ENCODE data around the gene KLHL13.

Gene KLHL13

GRCh38 chrX:118088084-118088483 is 28.5 kb downstream of the KLHL13 start:
- H3K9ac ChIP-seq (ENCODE audit: low read depth, low read length), result no peak overlapping the region
- DNase-seq (no peak), ATAC-seq (ENCODE audit: insufficient read depth, low read depth) (no peak)
- no peaks in the 10 kb centered on the region for H4K20me1 ChIP-seq (ENCODE audit: insufficient read depth, low read length)
- H3K27me3 ChIP-seq (ENCODE audit: insufficient read depth, low read length, poor library complexity), result no peaks in the 10 kb centered on the region
- H3K4me2 ChIP-seq (ENCODE audit: insufficient read depth, low read length), result no peak overlapping the region
- H3K27ac ChIP-seq (ENCODE audit: low read length), result no peak overlapping the region
- H3K36me3 ChIP-seq (ENCODE audit: insufficient read depth, low read length), result no peaks in the 10 kb centered on the region
- TF ChIP-seq, protein P1, sequence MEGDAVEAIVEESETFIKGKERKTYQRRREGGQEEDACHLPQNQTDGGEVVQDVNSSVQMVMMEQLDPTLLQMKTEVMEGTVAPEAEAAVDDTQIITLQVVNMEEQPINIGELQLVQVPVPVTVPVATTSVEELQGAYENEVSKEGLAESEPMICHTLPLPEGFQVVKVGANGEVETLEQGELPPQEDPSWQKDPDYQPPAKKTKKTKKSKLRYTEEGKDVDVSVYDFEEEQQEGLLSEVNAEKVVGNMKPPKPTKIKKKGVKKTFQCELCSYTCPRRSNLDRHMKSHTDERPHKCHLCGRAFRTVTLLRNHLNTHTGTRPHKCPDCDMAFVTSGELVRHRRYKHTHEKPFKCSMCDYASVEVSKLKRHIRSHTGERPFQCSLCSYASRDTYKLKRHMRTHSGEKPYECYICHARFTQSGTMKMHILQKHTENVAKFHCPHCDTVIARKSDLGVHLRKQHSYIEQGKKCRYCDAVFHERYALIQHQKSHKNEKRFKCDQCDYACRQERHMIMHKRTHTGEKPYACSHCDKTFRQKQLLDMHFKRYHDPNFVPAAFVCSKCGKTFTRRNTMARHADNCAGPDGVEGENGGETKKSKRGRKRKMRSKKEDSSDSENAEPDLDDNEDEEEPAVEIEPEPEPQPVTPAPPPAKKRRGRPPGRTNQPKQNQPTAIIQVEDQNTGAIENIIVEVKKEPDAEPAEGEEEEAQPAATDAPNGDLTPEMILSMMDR (IDR thresholded peaks at IDR 0.05; ENCODE audit: borderline replicate concordance, extremely low read depth, low read length, poor library complexity, severe bottlenecking), result no peak
- no peak for TF ChIP-seq EZH2 (IDR thresholded peaks at IDR 0.05; ENCODE audit: borderline replicate concordance, low read depth, low read length, severe bottlenecking)
- no peaks in the 10 kb centered on the region for H3K9me3 ChIP-seq (ENCODE audit: insufficient read depth, low read length, severe bottlenecking)
- H2AFZ ChIP-seq (ENCODE audit: low read depth, low read length), result no peak overlapping the region
- H3K4me3 ChIP-seq (ENCODE audit: low read depth in 1 of 2, low read length in 2 of 2), result no peak overlapping the region
- H3K79me2 ChIP-seq (ENCODE audit: insufficient read depth, low read length), result no peaks in the 10 kb centered on the region
- H3K4me1 ChIP-seq (ENCODE audit: insufficient read depth, low read length), result no peaks in the 10 kb centered on the region

- ATAC-seq (ENCODE audit: insufficient read depth, low read depth) (no peak), DNase-seq (no peak)
- H3K79me2 ChIP-seq (ENCODE audit: insufficient read depth, low read length), result no peaks in the 10 kb centered on the region
- TF ChIP-seq, protein P1 (IDR thresholded peaks at IDR 0.05; ENCODE audit: borderline replicate concordance, extremely low read depth, low read length, poor library complexity, severe bottlenecking), result no peak
- no peaks in the 10 kb centered on the region for H3K27me3 ChIP-seq (ENCODE audit: insufficient read depth, low read length, poor library complexity)
- no peak overlapping the region for H3K4me3 ChIP-seq (ENCODE audit: low read depth in 1 of 2, low read length in 2 of 2)
- no peaks in the 10 kb centered on the region for H3K36me3 ChIP-seq (ENCODE audit: insufficient read depth, low read length)
- H2AFZ ChIP-seq (ENCODE audit: low read depth, low read length), result no peak overlapping the region
- H4K20me1 ChIP-seq (ENCODE audit: insufficient read depth, low read length), result no peaks in the 10 kb centered on the region
- no peak overlapping the region for H3K27ac ChIP-seq (ENCODE audit: low read length)
- no peak overlapping the region for H3K9ac ChIP-seq (ENCODE audit: low read depth, low read length)
- H3K4me1 ChIP-seq (ENCODE audit: insufficient read depth, low read length), result no peaks in the 10 kb centered on the region
- H3K9me3 ChIP-seq (ENCODE audit: insufficient read depth, low read length, severe bottlenecking), result no peaks in the 10 kb centered on the region
- H3K4me2 ChIP-seq (ENCODE audit: insufficient read depth, low read length), result no peak overlapping the region
These were observed 42.4 kb downstream of the KLHL13 start for GRCh38 chrX:118074196-118074595.

GRCh38 chrX:118066867-118067515 is 49.6 kb downstream of the KLHL13 start:
- no peak for TF ChIP-seq EZH2 (IDR thresholded peaks at IDR 0.05; ENCODE audit: borderline replicate concordance, low read depth, low read length, severe bottlenecking)
- TF ChIP-seq, protein P1 (IDR thresholded peaks at IDR 0.05; ENCODE audit: borderline replicate concordance, extremely low read depth, low read length, poor library complexity, severe bottlenecking), result no peak
- H3K27me3 ChIP-seq (ENCODE audit: insufficient read depth, low read length, poor library complexity), result no peaks in the 10 kb centered on the region
- H3K9ac ChIP-seq (ENCODE audit: low read depth, low read length), result no peak overlapping the region
- H3K79me2 ChIP-seq (ENCODE audit: insufficient read depth, low read length), result no peaks in the 10 kb centered on the region
- no peak overlapping the region for H3K4me3 ChIP-seq (ENCODE audit: low read depth in 1 of 2, low read length in 2 of 2)
- H3K36me3 ChIP-seq (ENCODE audit: insufficient read depth, low read length), result no peaks in the 10 kb centered on the region
- no peaks in the 10 kb centered on the region for H4K20me1 ChIP-seq (ENCODE audit: insufficient read depth, low read length)
- no peaks in the 10 kb centered on the region for H3K9me3 ChIP-seq (ENCODE audit: insufficient read depth, low read length, severe bottlenecking)
- DNase-seq, result no peak
- H2AFZ ChIP-seq (ENCODE audit: low read depth, low read length), result no peak overlapping the region
- no peaks in the 10 kb centered on the region for H3K4me1 ChIP-seq (ENCODE audit: insufficient read depth, low read length)
- H3K27ac ChIP-seq (ENCODE audit: low read length), result no peak overlapping the region
- no peak overlapping the region for H3K4me2 ChIP-seq (ENCODE audit: insufficient read depth, low read length)
- ATAC-seq (ENCODE audit: insufficient read depth, low read depth), result no peak

Data from DND-41 (cell line).